HFFc6 (cell line): Measurements from ENCODE around the gene B3GNT8. TPM values are rescaled to one million over a fixed set of nuclear protein-coding genes. Genes with fewer than 3 reads are reported as not detected.

Experiments used
- DNase-seq: peaks from one replicate; pipeline ENCODE4 v3.0.0-alpha.2; 2018
- H3K27ac Mint-ChIP-seq: 2 replicates; pipeline ENCODE4 v1.8.0; 2020; ENCODE audit warnings: mild to moderate bottlenecking, mixed read lengths
- H3K27me3 Mint-ChIP-seq: 2 replicates; pipeline ENCODE4 v1.8.0; 2021; ENCODE audit warnings: mild to moderate bottlenecking, moderate library complexity, mixed read lengths; ENCODE audit not compliant: insufficient read depth
- H3K36me3 Mint-ChIP-seq: 2 replicates; pipeline ENCODE4 v1.8.0; 2021; ENCODE audit warnings: low read depth, mixed read lengths
- H3K4me1 Mint-ChIP-seq: 2 replicates; pipeline ENCODE4 v1.8.0; 2020; ENCODE audit warnings: low read depth, mixed read lengths
- H3K4me3 Mint-ChIP-seq: 2 replicates; pipeline ENCODE4 v1.8.0; 2020; ENCODE audit warnings: mild to moderate bottlenecking, moderate library complexity, mixed read lengths
- H3K9me3 Mint-ChIP-seq: 2 replicates; pipeline ENCODE4 v1.8.0; 2020; ENCODE audit warnings: mild to moderate bottlenecking, mixed read lengths
- CTCF ChIP-seq: fragments of 200-600 bp; sonication (generic); IDR thresholded peaks from 2 replicates; pipeline ENCODE4 v1.5.0; 2021; ENCODE audit warnings: antibody characterized with exemption, mild to moderate bottlenecking
- total RNA-seq, 6 experiments: library from RNA; stranded (reverse); fragmentation: NEBNext Ultra II Directional; extraction: Animal tissue kit (Norgen Biotek cat#: 25700); gene quantifications; 2 replicates in 1 of 6; 3 replicates in 5 of 6; pipeline ENCODE4 v1.2.3, GENCODE V29; 2021

Gene B3GNT8
- total RNA-seq, 6 experiments from 2014 or later: 0.47 to 2.1 (median 0.99) TPM

GRCh38 chr19:41427647-41428480 lies 690 bp upstream of the B3GNT8 start:
- H3K4me3 Mint-ChIP-seq: peak overlapping the region; percentile 80
- TF ChIP-seq CTCF: no peak
- no peak for DNase-seq
- H3K36me3 Mint-ChIP-seq: peaks cover 9% of the 10 kb centered on the region
- peak overlapping the region; percentile 78 for H3K27ac Mint-ChIP-seq
- H3K9me3 Mint-ChIP-seq: no peaks in the 10 kb centered on the region
- peaks cover 1% of the 10 kb centered on the region; the same call in 1 of the 2 replicates for H3K27me3 Mint-ChIP-seq
- H3K4me1 Mint-ChIP-seq: peaks cover 31% of the 10 kb centered on the region

GRCh38 chr19:41426116-41426841 lies 895 bp downstream of the B3GNT8 start:
- no peak overlapping the region for H3K27ac Mint-ChIP-seq
- H3K27me3 Mint-ChIP-seq: peaks cover 1% of the 10 kb centered on the region; the same call in 1 of the 2 replicates
- H3K36me3 Mint-ChIP-seq: peaks cover 11% of the 10 kb centered on the region
- no peak for TF ChIP-seq CTCF
- H3K4me1 Mint-ChIP-seq: peaks cover 28% of the 10 kb centered on the region
- no peaks in the 10 kb centered on the region for H3K9me3 Mint-ChIP-seq
- H3K4me3 Mint-ChIP-seq: peak overlapping the region; percentile 80; the same call in 1 of the 2 replicates
- no peak for DNase-seq

GRCh38 chr19:41425174-41426115 lies 1.7 kb downstream of the B3GNT8 start:
- TF ChIP-seq CTCF: no peak
- Mint-ChIP-seq H3K36me3 (peaks cover 11% of the 10 kb centered on the region), H3K27me3 (peaks cover 1% of the 10 kb centered on the region; the same call in 1 of the 2 replicates), H3K27ac (no peak overlapping the region), H3K4me3 (no peak overlapping the region), H3K4me1 (peaks cover 22% of the 10 kb centered on the region), H3K9me3 (no peaks in the 10 kb centered on the region)
- DNase-seq: no peak

GRCh38 chr19:41424335-41425173 lies 2.6 kb downstream of the B3GNT8 start:
- peaks cover 22% of the 10 kb centered on the region for H3K4me1 Mint-ChIP-seq
- H3K27ac Mint-ChIP-seq: no peak overlapping the region
- H3K4me3 Mint-ChIP-seq: no peak overlapping the region
- no peak for TF ChIP-seq CTCF
- peaks cover 1% of the 10 kb centered on the region; the same call in 1 of the 2 replicates for H3K27me3 Mint-ChIP-seq
- no peak for DNase-seq
- H3K9me3 Mint-ChIP-seq: no peaks in the 10 kb centered on the region
- peaks cover 11% of the 10 kb centered on the region for H3K36me3 Mint-ChIP-seq
